GM19238 (cell line): ENCODE results near the gene C4orf46.
A peak's percentile ranks its signal among the peaks of the same experiment; 100 is the strongest.
"Not testable (repeated sequence)": the region's sequence is repeated elsewhere in the genome, so short reads cannot be mapped to it uniquely, and the experiment has no call there.

Experiments used
- DNase-seq: peaks from one replicate; pipeline ENCODE4 v3.0.0; 2011; ENCODE audit warnings: low spot score; ENCODE audit not compliant: insufficient read length

The C4orf46 gene

GRCh38 chr4:158671665-158671914 lies at the start of gene C4orf46:
C4orf46 (minus strand) TSS chr4:158671887; CDS start chr4:158671801, 86 bp downstream.
- no peak for DNase-seq

DNA sequence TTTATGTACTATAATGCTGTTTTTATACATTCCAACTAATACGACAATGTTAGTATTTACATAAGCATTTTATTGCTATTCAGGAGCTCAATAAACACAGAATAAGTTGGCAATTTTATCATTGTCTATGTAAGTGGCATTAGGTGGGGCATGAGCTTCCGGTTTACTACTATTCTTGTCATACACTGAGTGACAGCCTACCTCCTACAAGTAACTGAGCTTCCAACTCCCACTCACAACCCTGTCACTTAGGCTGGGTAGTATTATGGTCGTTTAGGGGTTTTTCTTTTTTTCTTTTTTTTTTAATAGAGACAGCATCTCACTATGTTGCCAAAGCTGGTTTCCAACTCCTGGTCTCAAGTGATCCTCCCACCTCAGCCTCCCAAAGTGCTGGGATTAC lies 44.1 kb upstream of the C4orf46 start:
- no peak for DNase-seq

DNA sequence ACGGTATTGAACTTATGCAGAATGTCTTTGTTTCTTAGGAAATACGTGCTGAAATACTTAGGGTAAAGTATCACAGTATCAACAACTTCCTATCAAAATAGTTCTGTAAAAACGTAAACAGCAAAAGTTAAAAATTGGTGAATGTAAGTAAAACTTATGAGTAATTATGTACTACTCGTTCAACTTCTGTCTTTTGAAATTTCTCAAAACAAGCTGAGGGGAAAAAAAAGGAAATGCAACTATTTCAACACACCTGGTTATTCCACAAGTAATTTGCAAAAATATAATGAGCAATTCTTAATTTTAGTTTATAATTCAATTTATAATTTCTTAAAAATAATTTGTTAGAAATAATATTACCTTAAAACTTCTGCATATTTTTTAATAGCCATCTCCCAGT lies 43.2 kb upstream of the C4orf46 start:
- DNase-seq: no peak

- DNase-seq: not testable (repeated sequence)
Measured at GRCh38 chr4:158712622-158713021, 40.9 kb upstream of the C4orf46 start.

DNA sequence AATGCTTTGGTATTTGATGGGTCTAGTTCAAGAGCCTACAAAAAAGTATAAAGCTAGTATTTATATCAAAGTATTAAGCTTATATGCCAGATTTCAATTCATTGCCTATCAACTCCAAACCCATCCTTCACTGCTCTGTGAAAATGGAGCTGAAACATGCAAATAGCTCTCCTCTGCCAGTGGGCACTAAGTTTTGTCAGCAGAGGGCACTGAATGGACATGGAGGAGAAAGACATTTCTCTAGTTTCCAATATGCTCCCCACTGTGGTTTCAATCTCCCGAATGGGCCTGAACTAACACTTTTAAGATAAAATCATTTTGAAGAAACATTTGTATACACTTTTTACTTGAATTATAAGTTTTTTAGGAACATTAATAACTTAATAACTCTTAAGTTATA lies 39.1 kb upstream of the C4orf46 start:
- no peak for DNase-seq

DNA sequence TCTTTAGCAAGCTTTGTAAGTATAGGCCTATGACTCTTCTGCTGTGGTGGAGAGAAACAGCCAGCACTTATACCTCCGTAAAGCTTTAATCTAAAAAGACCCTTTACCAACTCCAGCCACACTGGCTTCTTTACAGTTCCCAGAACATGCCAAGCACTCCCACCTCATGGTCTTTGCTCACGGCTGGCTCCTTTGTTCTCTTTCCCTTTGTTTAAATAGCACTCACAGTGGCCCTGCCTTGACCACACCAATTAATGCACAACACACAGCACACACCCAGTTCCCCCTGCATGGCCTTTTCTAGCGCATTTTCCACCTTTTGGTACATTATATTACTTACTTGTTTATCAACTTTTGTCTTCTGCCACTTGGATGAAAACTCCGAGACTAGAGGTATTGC lies 32.6 kb upstream of the C4orf46 start:
- no peak for DNase-seq

DNA sequence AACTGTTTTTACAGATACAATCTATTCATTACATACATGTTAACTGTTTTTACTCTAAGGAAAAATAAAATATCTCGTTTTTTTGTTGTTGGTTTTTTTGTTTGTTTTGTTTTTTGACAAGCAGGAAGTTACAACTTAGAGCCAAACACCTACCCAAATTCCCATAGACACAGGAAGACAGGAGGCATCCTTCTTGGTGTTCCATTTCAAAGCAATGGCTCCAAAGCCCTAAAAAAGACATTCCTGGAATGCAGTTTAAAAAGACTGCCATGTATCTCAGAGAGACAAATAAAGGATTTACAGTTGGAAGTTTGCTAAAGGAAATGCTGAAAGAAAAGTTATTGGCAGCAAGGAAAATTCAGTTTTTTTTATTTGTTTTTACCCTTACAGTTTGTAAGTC lies 17.1 kb upstream of the C4orf46 start:
- DNase-seq: no peak

DNA sequence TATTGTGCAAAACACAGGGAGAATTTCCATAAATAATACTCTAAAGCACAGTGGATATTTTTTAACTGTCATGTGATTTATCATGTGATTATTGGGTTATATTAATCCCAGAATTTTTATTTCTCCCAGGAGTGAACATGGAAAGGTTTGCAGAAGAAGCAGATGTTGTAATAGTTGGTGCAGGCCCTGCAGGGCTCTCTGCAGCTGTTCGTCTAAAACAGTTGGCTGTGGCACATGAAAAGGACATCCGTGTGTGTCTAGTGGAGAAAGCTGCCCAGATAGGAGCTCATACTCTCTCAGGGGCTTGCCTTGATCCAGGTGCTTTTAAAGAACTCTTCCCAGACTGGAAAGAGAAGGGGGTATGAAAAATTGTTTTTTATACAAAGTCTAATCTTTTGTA lies 10.4 kb upstream of the C4orf46 start:
- DNase-seq: no peak

DNA sequence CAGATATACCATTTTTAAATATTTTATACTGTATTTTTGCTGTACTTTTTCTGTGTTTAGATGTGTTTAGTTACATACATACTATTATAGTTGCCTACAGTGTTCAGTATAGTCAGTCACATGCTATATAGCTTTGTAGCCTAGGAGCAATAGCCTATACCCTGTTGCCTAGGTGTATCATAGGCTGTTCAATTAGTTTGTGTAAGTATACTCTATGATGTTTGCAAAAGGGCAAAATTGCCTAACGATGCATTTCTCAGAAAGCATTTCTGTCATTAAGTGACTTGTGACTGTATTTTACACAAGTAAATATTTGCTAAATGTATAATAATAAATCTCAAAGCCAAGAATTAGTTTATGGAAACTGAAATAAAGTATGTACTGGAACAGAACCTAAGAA lies 9.9 kb upstream of the C4orf46 start:
- DNase-seq: no peak

DNA sequence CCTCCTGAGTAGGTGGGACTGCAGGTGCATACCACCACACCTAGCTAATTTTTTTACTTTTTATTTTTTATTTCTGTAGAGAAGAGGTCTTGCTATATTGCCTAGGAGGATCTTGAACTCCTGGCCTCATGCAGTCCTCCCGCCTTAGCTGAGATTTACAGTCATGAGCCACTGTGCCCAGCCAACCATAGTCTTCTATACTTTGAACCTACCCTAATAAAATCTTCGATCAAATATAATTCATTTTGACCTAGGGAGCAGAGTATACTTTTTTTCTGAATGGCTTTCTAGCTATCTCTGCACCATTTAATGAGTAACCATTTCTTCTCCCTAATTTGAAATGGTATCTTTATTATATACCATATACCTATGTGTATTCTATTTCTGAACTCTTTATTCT lies 7.1 kb upstream of the C4orf46 start:
- no peak for DNase-seq

DNA sequence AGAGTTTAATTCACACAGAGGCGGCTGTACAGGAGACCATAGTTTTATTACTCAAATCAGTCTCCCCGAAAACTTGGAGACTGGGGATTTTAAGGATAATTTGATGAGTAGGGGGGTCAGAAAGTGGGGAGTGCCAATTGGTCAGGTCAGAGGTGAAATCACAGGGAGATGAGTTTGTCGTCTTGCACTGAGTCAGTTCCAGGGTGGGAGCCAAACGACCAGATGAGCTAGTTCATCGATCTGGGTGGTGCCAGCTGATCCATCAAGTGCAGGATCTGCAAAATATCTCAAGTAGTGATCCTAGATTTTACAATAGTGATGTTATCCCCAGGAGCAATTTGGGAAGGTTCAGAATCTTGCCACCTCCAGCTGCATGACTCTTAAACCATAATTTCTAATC lies 4.4 kb upstream of the C4orf46 start:
- DNase-seq: no peak

GRCh38 chr4:158673633-158674032 lies 1.9 kb upstream of the C4orf46 start:
- no peak for DNase-seq

- DNase-seq: peak; percentile 85
Measured at GRCh38 chr4:158671915-158672806, 474 bp upstream of the C4orf46 start, which contains the start of gene ETFDH. ETFDH (plus strand) TSS chr4:158672296; CDS start chr4:158672457, 161 bp downstream.

GRCh38 chr4:158670975-158671664 lies 567 bp downstream of the C4orf46 start:
- no peak for DNase-seq

DNA sequence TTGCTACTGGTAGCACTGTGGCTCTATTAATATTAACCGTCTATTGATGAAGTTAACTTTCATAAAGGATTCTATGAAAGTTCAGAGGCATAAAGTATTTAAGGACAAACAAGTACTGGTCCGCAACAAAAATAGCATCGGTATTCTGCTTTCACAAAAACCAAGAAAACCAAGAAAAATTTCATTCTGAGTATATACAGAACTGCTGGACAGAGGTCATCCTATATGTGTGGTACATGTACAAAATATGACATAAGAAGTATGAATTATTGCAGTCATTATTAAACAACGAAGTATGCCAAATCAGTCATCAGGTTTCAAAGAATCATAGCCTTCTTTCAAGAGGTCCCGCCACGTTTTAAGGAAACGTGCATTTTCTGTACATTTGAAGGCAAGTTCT lies 2.4 kb downstream of the C4orf46 start:
- DNase-seq: no peak

DNA sequence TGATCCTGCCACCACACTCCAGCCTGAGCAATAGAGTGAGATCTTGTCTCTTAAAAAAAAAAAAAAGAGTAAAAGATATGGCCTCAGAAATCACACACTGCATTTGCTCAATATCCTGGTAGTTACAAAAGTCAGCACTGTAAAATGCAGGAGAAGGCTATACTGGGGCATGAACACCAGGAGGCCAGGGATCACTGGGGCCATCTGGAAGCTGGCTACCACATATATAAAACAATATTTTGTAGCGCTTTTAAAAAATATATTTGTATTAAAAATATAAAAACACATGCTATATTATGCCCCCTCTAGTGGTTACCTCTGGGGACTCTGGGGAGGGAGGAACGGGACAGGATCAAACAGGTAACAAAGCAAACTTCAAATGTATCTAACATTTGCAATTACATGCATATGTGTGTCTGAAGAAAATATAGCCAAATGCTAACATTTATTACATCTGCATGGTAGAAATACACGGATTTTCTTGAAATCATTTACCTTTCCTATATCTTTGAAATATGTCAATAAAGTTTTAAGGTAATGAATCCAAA lies 4.0 kb downstream of the C4orf46 start:
- DNase-seq: no peak

GRCh38 chr4:158666892-158667291 lies 4.8 kb downstream of the C4orf46 start:
- no peak for DNase-seq

GRCh38 chr4:158664806-158665205 lies 6.9 kb downstream of the C4orf46 start:
- no peak for DNase-seq

DNA sequence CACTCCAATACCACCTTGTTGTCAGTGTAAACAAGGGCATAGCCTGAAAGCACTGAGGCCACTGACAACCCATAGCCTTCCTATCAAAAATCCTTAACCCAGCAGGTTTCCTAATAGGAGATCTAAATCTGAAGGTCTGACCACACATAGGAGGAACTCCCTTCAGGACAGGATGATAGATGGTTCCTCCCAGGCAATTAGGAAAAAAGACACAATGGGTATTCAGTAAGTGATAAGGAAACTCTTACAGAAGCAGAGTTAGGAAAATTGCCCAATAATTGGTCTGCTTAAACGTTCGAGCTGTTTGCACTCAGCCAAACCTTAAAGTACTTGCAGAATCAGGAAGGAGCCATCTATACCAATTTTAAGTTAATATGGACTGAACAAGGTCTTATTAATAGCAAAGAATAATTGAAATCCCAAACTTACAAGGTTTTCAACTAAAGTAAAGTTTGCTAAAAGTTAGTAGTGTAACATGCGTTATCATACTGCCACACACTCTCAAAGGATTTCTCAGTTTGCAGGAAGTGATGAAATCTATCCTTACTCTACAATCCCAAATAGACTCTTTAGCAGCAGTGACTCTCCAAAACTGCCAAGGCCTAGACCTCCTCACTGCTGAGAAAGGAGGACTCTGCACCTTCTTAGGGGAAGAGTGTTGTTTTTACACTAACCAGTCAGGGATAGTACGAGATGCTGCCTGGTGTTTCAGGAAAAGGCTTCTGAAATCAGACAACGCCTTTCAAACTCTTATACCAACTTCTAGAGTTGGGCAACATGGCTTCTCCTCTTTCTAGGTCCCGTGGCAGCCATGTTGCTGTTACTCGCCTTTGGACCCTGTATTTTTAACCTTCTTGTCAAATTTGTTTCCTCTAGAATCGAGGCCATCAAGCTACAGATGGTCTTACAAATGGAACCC lies 7.7 kb downstream of the C4orf46 start:
- not testable (repeated sequence) for DNase-seq

DNA sequence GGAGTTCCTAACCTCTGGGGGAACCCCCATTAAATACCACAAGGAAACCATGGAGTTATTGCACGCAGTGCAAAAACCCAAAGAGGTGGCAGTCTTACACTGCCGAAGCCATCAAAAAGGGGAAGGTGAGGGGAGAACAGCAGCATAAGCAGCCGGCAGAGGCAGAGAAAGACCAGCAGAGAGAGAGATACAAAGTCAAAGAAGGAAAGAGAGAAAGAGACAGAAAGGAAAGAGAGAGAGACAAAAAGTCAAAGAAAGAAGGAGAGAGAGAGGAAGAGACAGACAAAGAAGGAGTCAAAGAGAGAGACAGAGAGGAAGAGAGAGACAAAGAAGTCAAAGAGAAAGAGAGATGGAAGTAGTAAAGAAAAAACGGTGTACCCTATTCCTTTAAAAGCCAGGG lies 8.4 kb downstream of the C4orf46 start:
- not testable (repeated sequence) for DNase-seq

DNA sequence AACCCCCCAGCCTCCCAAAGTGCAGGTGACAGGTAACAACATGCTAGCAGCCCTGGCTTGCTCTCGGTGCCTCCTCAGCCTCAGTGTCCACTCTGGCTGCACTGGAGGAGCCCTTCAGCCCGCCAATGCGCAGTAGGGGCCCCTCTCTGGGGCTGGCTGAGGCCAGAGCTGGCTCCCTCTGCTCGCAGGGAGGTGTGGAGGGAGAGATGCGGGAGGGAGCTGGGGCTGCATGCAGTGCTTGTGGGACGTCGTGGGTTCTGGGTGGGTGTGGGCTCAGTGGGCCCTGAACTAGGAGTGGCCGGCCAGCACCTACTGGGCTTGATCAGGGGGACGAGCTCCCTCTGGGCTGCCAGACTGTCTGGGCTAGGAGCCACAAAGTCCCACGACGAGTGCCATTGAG lies 14.4 kb downstream of the C4orf46 start:
- DNase-seq: no peak

- no peak for DNase-seq
Measured at GRCh38 chr4:158656439-158656838, 15.2 kb downstream of the C4orf46 start.
